ENCODE measurements around the gene PRSS22.

- TF ChIP-seq, protein P1, sequence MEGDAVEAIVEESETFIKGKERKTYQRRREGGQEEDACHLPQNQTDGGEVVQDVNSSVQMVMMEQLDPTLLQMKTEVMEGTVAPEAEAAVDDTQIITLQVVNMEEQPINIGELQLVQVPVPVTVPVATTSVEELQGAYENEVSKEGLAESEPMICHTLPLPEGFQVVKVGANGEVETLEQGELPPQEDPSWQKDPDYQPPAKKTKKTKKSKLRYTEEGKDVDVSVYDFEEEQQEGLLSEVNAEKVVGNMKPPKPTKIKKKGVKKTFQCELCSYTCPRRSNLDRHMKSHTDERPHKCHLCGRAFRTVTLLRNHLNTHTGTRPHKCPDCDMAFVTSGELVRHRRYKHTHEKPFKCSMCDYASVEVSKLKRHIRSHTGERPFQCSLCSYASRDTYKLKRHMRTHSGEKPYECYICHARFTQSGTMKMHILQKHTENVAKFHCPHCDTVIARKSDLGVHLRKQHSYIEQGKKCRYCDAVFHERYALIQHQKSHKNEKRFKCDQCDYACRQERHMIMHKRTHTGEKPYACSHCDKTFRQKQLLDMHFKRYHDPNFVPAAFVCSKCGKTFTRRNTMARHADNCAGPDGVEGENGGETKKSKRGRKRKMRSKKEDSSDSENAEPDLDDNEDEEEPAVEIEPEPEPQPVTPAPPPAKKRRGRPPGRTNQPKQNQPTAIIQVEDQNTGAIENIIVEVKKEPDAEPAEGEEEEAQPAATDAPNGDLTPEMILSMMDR (IDR thresholded peaks at IDR 0.05): no peak
- TF ChIP-seq POLR2A (IDR thresholded peaks at IDR 0.05): no peak
Observed at GRCh38 chr16:2830355-2830695, 27.6 kb downstream of the PRSS22 start.
